ENCODE results near the gene GIMD1. TPM values are rescaled to one million over a fixed set of nuclear protein-coding genes. Genes with fewer than 3 reads are reported as not detected.

The GIMD1 gene
- total RNA-seq, 1 experiment from 2014 or later, result not detected

DNA sequence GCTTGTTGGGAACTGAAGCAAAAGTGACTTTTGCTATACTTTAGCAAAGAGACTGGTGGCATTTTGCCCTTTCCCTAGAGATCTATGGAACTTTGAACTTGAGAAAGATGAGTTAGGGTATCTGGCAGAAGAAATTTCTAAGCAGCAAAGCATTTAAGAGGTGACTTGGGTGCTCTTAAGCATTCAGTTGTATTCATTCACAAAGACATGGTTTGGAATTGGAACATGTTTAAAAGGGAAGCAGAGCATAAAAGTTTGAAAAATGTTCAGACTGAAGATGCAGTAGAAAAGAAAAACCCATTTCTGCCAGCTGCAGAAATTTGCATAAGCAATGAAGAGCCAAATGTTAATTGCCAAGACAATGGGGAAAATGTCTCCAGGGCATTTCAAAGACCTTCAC is 30.7 kb downstream of the GIMD1 start:
- no TSS peak for BruUV-seq (replicated peaks)
- TF ChIP-seq CTCF (IDR thresholded peaks at IDR 0.05; ENCODE audit: unreplicated experiment), result no peak
- H3K4me1 Mint-ChIP-seq (ENCODE audit: low read depth, unreplicated experiment), result no peaks in the 10 kb centered on the region
- peaks cover 3% of the 10 kb centered on the region for H3K9me3 Mint-ChIP-seq (ENCODE audit: low read depth, unreplicated experiment)
- no peak overlapping the region for H3K4me3 Mint-ChIP-seq (ENCODE audit: low read depth, unreplicated experiment)
- no peak overlapping the region for H3K27ac Mint-ChIP-seq (ENCODE audit: unreplicated experiment)
- H3K36me3 Mint-ChIP-seq (ENCODE audit: insufficient read depth, unreplicated experiment), result peaks cover 23% of the 10 kb centered on the region
- intact Hi-C loops (cut with micrococcal nuclease; ENCODE audit: unreplicated experiment), result no loop called here
- CTCF ChIA-PET, result no interaction called here
- H3K27me3 Mint-ChIP-seq (ENCODE audit: unreplicated experiment), result no peaks in the 10 kb centered on the region
- no peak for DNase-seq

DNA sequence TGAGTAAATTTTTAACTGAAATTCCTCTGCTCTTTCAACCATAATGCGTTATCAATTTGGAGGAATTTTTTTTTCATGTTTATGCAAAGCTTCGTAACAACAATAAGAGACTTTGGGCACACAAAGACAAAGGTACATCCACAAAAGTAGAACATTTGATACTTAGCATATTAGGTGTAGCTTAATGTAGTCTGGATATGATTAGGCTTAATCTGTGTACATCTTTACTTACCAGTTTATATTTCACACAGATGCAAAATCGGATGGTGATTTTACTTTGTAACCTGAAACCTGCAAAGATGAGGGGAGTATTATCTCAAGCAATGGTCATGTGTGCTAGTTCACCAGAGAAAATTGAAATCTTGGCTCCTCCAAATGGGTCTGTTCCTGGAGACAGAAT is 32.0 kb downstream of the GIMD1 start:
- CTCF ChIA-PET, result no interaction called here
- intact Hi-C loops (cut with micrococcal nuclease; ENCODE audit: unreplicated experiment), result no loop called here
- DNase-seq, result no peak
- Mint-ChIP-seq H3K4me1 (ENCODE audit: low read depth, unreplicated experiment) (no peaks in the 10 kb centered on the region), H3K4me3 (ENCODE audit: low read depth, unreplicated experiment) (no peak overlapping the region), H3K27ac (ENCODE audit: unreplicated experiment) (no peak overlapping the region), H3K27me3 (ENCODE audit: unreplicated experiment) (no peaks in the 10 kb centered on the region), H3K9me3 (ENCODE audit: low read depth, unreplicated experiment) (peaks cover 3% of the 10 kb centered on the region), H3K36me3 (ENCODE audit: insufficient read depth, unreplicated experiment) (peaks cover 25% of the 10 kb centered on the region)
- TF ChIP-seq CTCF (IDR thresholded peaks at IDR 0.05; ENCODE audit: unreplicated experiment), result no peak
- BruUV-seq (replicated peaks), result no TSS peak

GRCh38 chr4:106334741-106335470 is 33.7 kb downstream of the GIMD1 start:
- Mint-ChIP-seq H3K27me3 (ENCODE audit: unreplicated experiment) (no peaks in the 10 kb centered on the region), H3K4me1 (ENCODE audit: low read depth, unreplicated experiment) (no peaks in the 10 kb centered on the region), H3K27ac (ENCODE audit: unreplicated experiment) (no peak overlapping the region), H3K4me3 (ENCODE audit: low read depth, unreplicated experiment) (no peak overlapping the region), H3K9me3 (ENCODE audit: low read depth, unreplicated experiment) (no peaks in the 10 kb centered on the region), H3K36me3 (ENCODE audit: insufficient read depth, unreplicated experiment) (peaks cover 30% of the 10 kb centered on the region)
- TF ChIP-seq CTCF (IDR thresholded peaks at IDR 0.05; ENCODE audit: unreplicated experiment), result no peak
- intact Hi-C loops (cut with micrococcal nuclease; ENCODE audit: unreplicated experiment), result no loop called here
- CTCF ChIA-PET, result no interaction called here
- DNase-seq, result no peak
- BruUV-seq (replicated peaks), result no TSS peak

DNA sequence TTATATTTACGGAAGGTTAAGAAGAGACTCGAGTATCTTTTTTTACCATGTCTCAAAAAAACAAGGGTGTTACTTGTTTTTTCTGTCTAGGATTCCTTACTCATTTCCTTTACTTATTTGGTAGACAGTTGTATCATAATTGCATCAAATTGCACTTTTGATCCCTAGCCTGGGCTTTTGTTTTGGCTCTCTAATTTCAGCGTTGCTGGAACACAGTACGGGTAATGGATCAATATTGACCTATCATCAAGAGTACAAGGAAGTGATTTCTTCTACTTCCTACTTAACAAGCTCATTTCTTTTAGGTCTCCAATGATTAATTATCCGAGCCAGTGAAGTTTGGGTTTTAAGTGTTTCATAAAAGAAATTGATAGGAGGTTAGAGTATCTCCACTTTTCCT is 35.4 kb downstream of the GIMD1 start:
- no peak overlapping the region for H3K4me3 Mint-ChIP-seq (ENCODE audit: low read depth, unreplicated experiment)
- H3K9me3 Mint-ChIP-seq (ENCODE audit: low read depth, unreplicated experiment), result no peaks in the 10 kb centered on the region
- intact Hi-C loops (cut with micrococcal nuclease; ENCODE audit: unreplicated experiment), result no loop called here
- H3K36me3 Mint-ChIP-seq (ENCODE audit: insufficient read depth, unreplicated experiment), result peaks cover 30% of the 10 kb centered on the region
- no TSS peak for BruUV-seq (replicated peaks)
- no peak overlapping the region for H3K27ac Mint-ChIP-seq (ENCODE audit: unreplicated experiment)
- TF ChIP-seq CTCF (IDR thresholded peaks at IDR 0.05; ENCODE audit: unreplicated experiment), result no peak
- CTCF ChIA-PET, result no interaction called here
- H3K27me3 Mint-ChIP-seq (ENCODE audit: unreplicated experiment), result no peaks in the 10 kb centered on the region
- no peaks in the 10 kb centered on the region for H3K4me1 Mint-ChIP-seq (ENCODE audit: low read depth, unreplicated experiment)
- no peak for DNase-seq
